ENCODE results near the gene COL6A1. TPM values are rescaled to one million over a fixed set of nuclear protein-coding genes. Genes with fewer than 3 reads are reported as not detected.

COL6A1 gene
- total RNA-seq, 1 donor from 2014 or later: 270 TPM

- H3K4me3 ChIP-seq (ENCODE audit: low read length in 3 of 3): no peak overlapping the region
- H3K27ac ChIP-seq (ENCODE audit: low read depth, low read length): no peak overlapping the region
- no peaks in the 10 kb centered on the region for H3K4me1 ChIP-seq (ENCODE audit: control insufficient read depth in 3 of 3, insufficient read depth in 3 of 3, low read length in 3 of 3)
- H3K9me3 ChIP-seq (ENCODE audit: control insufficient read depth in 3 of 3, low read length in 3 of 3): peaks cover 6 to 16% (median 7%) of the 10 kb centered on the region in 3 donors
- no peaks in the 10 kb centered on the region for H3K36me3 ChIP-seq (ENCODE audit: control insufficient read depth in 3 of 3, insufficient read depth in 3 of 3, low read length in 3 of 3)
- H3K27me3 ChIP-seq (ENCODE audit: control insufficient read depth in 3 of 3, insufficient read depth in 3 of 3, low read length in 3 of 3): peaks cover 3 to 28% (median 17%) of the 10 kb centered on the region in 3 donors
- no peak overlapping the region for H3K9ac ChIP-seq (ENCODE audit: low read depth in 1 of 3, low read length in 3 of 3)
Observed at GRCh38 chr21:45939521-45940045, 42.0 kb upstream of the COL6A1 start.

DNA sequence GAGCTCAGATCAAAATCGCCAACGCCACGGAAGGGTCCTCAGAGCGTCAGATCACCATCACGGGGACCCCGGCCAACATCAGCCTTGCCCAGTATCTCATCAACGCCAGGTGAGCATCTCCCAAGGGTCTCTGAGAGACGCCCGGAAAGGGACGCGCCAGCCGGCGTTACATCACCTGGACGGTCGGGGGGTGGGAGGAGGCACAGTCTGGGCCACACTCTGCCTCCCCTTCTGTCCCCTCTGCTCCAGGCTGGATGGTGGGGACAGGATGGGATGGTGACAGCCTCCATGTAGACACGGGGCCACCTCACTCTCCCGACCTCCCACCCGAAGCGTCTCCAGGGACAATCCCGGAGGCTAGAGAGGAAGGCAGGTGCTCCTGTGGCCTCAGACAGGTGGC, 41.5 kb upstream of the COL6A1 start:
- H3K4me1 ChIP-seq (ENCODE audit: control insufficient read depth in 3 of 3, insufficient read depth in 3 of 3, low read length in 3 of 3): no peaks in the 10 kb centered on the region

DNA sequence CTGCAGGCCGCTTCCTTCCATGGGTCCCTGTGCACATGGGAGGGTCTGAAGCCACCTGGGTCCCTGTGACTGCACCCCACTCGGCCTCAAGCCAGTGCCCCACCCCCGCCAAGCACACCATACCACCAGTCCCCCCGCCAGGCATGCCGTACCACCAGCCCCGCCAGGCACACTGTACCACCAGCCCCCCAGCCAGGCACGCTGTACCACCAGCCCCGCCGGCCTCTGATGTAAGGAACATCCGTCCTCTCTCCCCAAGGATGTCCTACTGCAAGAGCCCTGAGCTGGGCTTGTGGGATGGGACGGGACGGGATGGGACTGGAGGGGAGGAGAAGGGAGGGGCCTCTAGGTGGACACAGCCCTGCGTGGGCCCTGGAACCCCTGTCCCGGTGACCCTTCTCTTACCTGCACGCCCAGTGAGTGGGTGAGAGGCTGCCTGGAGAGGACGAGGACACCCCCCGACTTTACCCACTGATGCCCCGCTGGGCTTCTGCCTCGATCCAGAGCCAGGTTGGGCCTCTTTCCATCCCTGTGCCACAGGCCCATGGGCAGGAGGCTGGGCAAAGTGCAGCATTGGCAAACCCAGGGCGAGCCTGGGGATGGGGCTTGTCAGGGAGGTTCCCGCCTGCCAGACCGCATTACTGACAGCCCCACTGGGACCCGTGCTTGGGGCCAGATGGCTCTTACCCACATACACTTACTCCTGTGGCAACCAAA, 40.8 kb upstream of the COL6A1 start:
- H3K27ac ChIP-seq (ENCODE audit: low read depth, low read length): no peak overlapping the region
- no peaks in the 10 kb centered on the region for H3K4me1 ChIP-seq (ENCODE audit: control insufficient read depth in 3 of 3, insufficient read depth in 3 of 3, low read length in 3 of 3)
- peaks cover 4 to 6% (median 5%) of the 10 kb centered on the region in 3 donors for H3K9me3 ChIP-seq (ENCODE audit: control insufficient read depth in 3 of 3, low read length in 3 of 3)
- no peak overlapping the region for H3K9ac ChIP-seq (ENCODE audit: low read depth in 1 of 3, low read length in 3 of 3)
- H3K4me3 ChIP-seq (ENCODE audit: low read length in 3 of 3): no peak overlapping the region
- H3K36me3 ChIP-seq (ENCODE audit: control insufficient read depth in 3 of 3, insufficient read depth in 3 of 3, low read length in 3 of 3): no peaks in the 10 kb centered on the region
- peaks cover 6 to 30% (median 17%) of the 10 kb centered on the region in 3 donors for H3K27me3 ChIP-seq (ENCODE audit: control insufficient read depth in 3 of 3, insufficient read depth in 3 of 3, low read length in 3 of 3)

More for the DNA sequence above, 41.5 kb upstream of the COL6A1 start:
- no peak overlapping the region for H3K9ac ChIP-seq (ENCODE audit: low read depth in 1 of 3, low read length in 3 of 3)
- H3K36me3 ChIP-seq (ENCODE audit: control insufficient read depth in 3 of 3, insufficient read depth in 3 of 3, low read length in 3 of 3): no peaks in the 10 kb centered on the region
- H3K27ac ChIP-seq (ENCODE audit: low read depth, low read length): no peak overlapping the region
- H3K4me3 ChIP-seq (ENCODE audit: low read length in 3 of 3): no peak overlapping the region
- H3K9me3 ChIP-seq (ENCODE audit: control insufficient read depth in 3 of 3, low read length in 3 of 3): peaks cover 6 to 12% (median 7%) of the 10 kb centered on the region in 3 donors
- peaks cover 6 to 30% (median 17%) of the 10 kb centered on the region in 3 donors for H3K27me3 ChIP-seq (ENCODE audit: control insufficient read depth in 3 of 3, insufficient read depth in 3 of 3, low read length in 3 of 3)

DNA sequence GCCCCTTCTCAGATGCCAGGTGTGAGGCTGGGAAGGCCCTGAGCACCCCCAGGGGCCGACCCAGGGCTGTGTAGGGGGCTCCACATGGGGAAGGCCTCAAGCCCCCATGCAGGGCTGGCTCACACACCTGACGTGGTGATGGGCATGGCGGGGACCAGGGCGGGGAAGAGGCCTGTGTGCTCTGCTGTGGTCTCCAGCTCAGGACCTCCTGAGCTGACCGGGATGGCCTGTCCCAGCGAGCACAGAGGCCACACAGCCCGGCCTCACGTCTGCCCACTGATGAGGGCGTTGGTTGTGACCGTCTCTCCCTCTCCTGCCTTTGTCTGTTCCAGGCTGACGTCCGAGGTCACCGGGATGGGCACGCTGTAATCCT, 40.2 kb upstream of the COL6A1 start:
- H3K9ac ChIP-seq (ENCODE audit: low read depth in 1 of 3, low read length in 3 of 3): no peak overlapping the region
- H3K36me3 ChIP-seq (ENCODE audit: control insufficient read depth in 3 of 3, insufficient read depth in 3 of 3, low read length in 3 of 3): no peaks in the 10 kb centered on the region
- peaks cover 0 to 1% (median 0%) of the 10 kb centered on the region in 3 donors for H3K9me3 ChIP-seq (ENCODE audit: control insufficient read depth in 3 of 3, low read length in 3 of 3)
- H3K27me3 ChIP-seq (ENCODE audit: control insufficient read depth in 3 of 3, insufficient read depth in 3 of 3, low read length in 3 of 3): peaks cover 6 to 30% (median 17%) of the 10 kb centered on the region in 3 donors
- no peak overlapping the region for H3K4me3 ChIP-seq (ENCODE audit: low read length in 3 of 3)
- H3K4me1 ChIP-seq (ENCODE audit: control insufficient read depth in 3 of 3, insufficient read depth in 3 of 3, low read length in 3 of 3): no peaks in the 10 kb centered on the region
- H3K27ac ChIP-seq (ENCODE audit: low read depth, low read length): no peak overlapping the region

- Histone ChIP-seq H3K27ac (ENCODE audit: low read depth, low read length) (no peak overlapping the region), H3K4me1 (ENCODE audit: control insufficient read depth in 3 of 3, insufficient read depth in 3 of 3, low read length in 3 of 3) (no peaks in the 10 kb centered on the region)
Observed at GRCh38 chr21:45941717-45942546, 39.6 kb upstream of the COL6A1 start.

DNA sequence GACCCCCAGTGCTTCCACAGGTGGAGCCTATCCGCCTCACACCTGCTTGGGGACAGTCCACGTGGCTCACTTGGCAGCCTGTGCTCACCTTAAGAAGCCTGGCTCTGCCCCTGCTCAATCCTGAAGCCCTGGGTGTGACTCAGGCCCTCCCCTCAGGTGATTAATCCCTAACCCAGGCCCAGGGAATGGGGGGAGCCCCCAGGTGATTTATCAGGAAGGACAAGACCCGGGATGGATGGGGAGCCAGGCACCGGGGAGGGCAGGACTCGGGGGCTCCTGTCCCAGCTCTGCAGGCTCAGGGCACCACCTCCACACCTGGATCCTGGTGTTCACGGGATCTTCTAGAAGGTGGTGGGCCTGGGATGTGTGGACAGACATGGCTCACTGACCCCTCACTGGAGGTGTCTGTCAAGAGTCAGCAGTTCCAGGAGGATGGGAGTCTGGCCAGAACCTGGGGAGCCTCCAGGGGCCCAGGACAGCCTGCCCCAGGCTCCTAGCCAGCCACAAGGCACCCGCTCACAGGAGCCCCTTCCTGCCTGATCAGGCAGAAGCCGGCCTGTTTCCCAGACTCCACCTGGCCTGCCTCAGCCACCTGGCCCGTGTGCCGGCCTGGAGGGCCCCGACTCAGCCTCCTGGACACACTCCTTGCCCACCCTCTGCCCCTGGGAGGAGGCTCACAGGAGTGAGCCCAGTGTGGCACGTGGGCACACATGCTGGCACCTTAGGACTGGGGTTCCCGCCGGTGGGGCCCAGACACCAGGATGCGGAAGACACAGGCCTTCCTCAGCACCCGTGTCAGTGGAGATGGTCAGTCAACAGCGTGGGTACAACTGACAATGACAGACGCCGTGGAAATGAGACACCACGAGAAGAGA, 38.6 kb upstream of the COL6A1 start:
- no peaks in the 10 kb centered on the region for H3K9me3 ChIP-seq (ENCODE audit: control insufficient read depth in 3 of 3, low read length in 3 of 3)
- H3K4me3 ChIP-seq (ENCODE audit: low read length in 3 of 3): no peak overlapping the region
- H3K27me3 ChIP-seq (ENCODE audit: control insufficient read depth in 3 of 3, insufficient read depth in 3 of 3, low read length in 3 of 3): peaks cover 11 to 36% (median 17%) of the 10 kb centered on the region in 3 donors
- no peak overlapping the region for H3K9ac ChIP-seq (ENCODE audit: low read depth in 1 of 3, low read length in 3 of 3)
- H3K4me1 ChIP-seq (ENCODE audit: control insufficient read depth in 3 of 3, insufficient read depth in 3 of 3, low read length in 3 of 3): no peaks in the 10 kb centered on the region
- no peak overlapping the region for H3K27ac ChIP-seq (ENCODE audit: low read depth, low read length)
- no peaks in the 10 kb centered on the region for H3K36me3 ChIP-seq (ENCODE audit: control insufficient read depth in 3 of 3, insufficient read depth in 3 of 3, low read length in 3 of 3)

More at GRCh38 chr21:45941717-45942546, 39.6 kb upstream of the COL6A1 start:
- Histone ChIP-seq H3K9me3 (ENCODE audit: control insufficient read depth in 3 of 3, low read length in 3 of 3) (no peaks in the 10 kb centered on the region), H3K27me3 (ENCODE audit: control insufficient read depth in 3 of 3, insufficient read depth in 3 of 3, low read length in 3 of 3) (peaks cover 6 to 30% (median 17%) of the 10 kb centered on the region in 3 donors), H3K9ac (ENCODE audit: low read depth in 1 of 3, low read length in 3 of 3) (no peak overlapping the region), H3K4me3 (ENCODE audit: low read length in 3 of 3) (no peak overlapping the region), H3K36me3 (ENCODE audit: control insufficient read depth in 3 of 3, insufficient read depth in 3 of 3, low read length in 3 of 3) (no peaks in the 10 kb centered on the region)

DNA sequence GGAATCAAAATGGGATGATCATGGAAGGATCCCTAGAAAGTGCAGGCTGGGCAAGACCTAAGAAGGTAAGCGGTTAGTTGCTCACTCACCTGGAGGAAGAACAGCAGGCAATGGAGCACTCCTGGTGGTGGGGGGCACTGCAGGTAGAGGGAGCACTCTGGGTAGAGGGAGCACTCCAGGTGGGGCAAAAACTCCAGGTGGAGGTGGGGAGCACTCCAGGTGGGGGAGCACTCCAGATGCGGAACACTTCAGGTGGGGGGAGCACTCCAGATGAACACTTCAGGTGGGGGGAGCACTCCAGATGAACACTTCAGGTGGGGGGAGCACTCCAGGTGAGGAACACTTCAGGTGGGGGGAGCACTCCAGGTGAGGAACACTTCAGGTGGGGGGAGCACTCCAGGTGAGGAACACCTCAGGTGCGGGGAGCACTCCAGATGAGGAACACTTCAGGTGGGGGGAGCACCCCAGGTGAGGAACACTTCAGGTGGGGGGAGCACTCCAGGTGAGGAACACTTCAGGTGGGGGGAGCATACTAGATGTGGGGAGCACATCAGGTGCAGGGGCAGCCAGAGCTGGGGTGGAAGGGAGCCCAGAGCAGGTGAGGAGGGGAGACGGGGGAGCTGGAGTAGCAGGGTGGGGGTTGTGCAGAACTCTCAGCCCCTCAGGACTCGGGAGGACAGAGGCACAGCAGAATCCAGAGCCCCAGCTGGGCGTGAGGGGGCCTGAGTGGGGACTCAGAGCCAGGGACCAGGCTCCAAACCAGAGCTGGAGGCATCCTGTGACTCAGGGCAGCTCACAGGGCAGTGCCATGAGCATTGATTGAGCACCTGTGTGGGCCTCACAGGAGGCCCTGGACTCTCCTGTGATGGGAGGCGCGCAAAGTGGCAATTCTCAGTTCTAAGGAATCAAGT, 37.7 kb upstream of the COL6A1 start:
- Histone ChIP-seq H3K9ac (ENCODE audit: low read depth in 1 of 3, low read length in 3 of 3) (no peak overlapping the region), H3K4me3 (ENCODE audit: low read length in 3 of 3) (no peak overlapping the region), H3K4me1 (ENCODE audit: control insufficient read depth in 3 of 3, insufficient read depth in 3 of 3, low read length in 3 of 3) (peaks cover 0 to 2% (median 2%) of the 10 kb centered on the region in 3 donors), H3K36me3 (ENCODE audit: control insufficient read depth in 3 of 3, insufficient read depth in 3 of 3, low read length in 3 of 3) (no peaks in the 10 kb centered on the region), H3K9me3 (ENCODE audit: control insufficient read depth in 3 of 3, low read length in 3 of 3) (no peaks in the 10 kb centered on the region), H3K27ac (ENCODE audit: low read depth, low read length) (no peak overlapping the region), H3K27me3 (ENCODE audit: control insufficient read depth in 3 of 3, insufficient read depth in 3 of 3, low read length in 3 of 3) (peaks cover 18 to 43% (median 19%) of the 10 kb centered on the region in 3 donors)

DNA sequence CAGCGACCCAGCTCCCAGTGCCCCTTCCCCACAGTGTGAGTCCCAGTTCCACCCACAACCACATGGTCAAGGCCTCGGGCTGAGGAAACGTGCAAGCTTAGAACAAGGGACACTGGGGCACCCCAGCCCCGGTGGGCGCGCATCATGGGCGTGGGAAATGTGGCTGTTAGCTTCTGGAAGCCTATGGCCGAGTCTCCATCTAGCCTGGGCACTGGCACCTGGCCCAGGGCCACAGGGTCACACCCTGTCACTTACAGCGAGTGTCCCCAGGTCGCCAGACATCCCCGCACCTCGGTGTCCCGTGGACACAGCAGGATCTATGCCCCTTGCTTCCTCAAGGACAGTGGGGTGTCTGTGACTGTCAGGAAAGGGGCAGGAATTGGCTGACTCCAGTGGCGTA, 37.0 kb upstream of the COL6A1 start:
- Histone ChIP-seq H3K9me3 (ENCODE audit: control insufficient read depth in 3 of 3, low read length in 3 of 3) (no peaks in the 10 kb centered on the region), H3K36me3 (ENCODE audit: control insufficient read depth in 3 of 3, insufficient read depth in 3 of 3, low read length in 3 of 3) (no peaks in the 10 kb centered on the region), H3K27ac (ENCODE audit: low read depth, low read length) (no peak overlapping the region), H3K4me3 (ENCODE audit: low read length in 3 of 3) (no peak overlapping the region), H3K9ac (ENCODE audit: low read depth in 1 of 3, low read length in 3 of 3) (no peak overlapping the region), H3K27me3 (ENCODE audit: control insufficient read depth in 3 of 3, insufficient read depth in 3 of 3, low read length in 3 of 3) (peaks cover 20 to 49% (median 23%) of the 10 kb centered on the region in 3 donors), H3K4me1 (ENCODE audit: control insufficient read depth in 3 of 3, insufficient read depth in 3 of 3, low read length in 3 of 3) (peaks cover 0 to 6% (median 6%) of the 10 kb centered on the region in 3 donors)

All from skeletal muscle tissue (tissue), 4 donors.